ENCODE data around the gene GHR.

The GHR gene

GRCh38 chr5:42467572-42467971 is 44.3 kb downstream of the GHR start:
- no peak for DNase-seq

- no peak for DNase-seq
Observed at GRCh38 chr5:42467981-42468524, 44.8 kb downstream of the GHR start.

GRCh38 chr5:42483472-42484154 is 60.4 kb downstream of the GHR start:
- no peak for DNase-seq

GRCh38 chr5:42487077-42487476 is 63.8 kb downstream of the GHR start:
- DNase-seq, result no peak

GRCh38 chr5:42487821-42488220 is 64.6 kb downstream of the GHR start:
- DNase-seq, result no peak

GRCh38 chr5:42490831-42491230 is 67.6 kb downstream of the GHR start:
- no peak for DNase-seq

GRCh38 chr5:42491699-42492098 is 68.5 kb downstream of the GHR start:
- no peak for DNase-seq

- DNase-seq, result no peak
Observed at GRCh38 chr5:42492974-42493373, 69.7 kb downstream of the GHR start.

GRCh38 chr5:42494414-42494813 is 71.2 kb downstream of the GHR start:
- no peak for DNase-seq

GRCh38 chr5:42495914-42496313 is 72.7 kb downstream of the GHR start:
- DNase-seq, result no peak

GRCh38 chr5:42496397-42497156 is 73.3 kb downstream of the GHR start:
- no peak for DNase-seq

GRCh38 chr5:42498000-42498399 is 74.8 kb downstream of the GHR start:
- DNase-seq, result no peak

- DNase-seq, result no peak
Observed at GRCh38 chr5:42499016-42499415, 75.8 kb downstream of the GHR start.

GRCh38 chr5:42500003-42500599 is 76.9 kb downstream of the GHR start:
- DNase-seq, result no peak

GRCh38 chr5:42502613-42503470 is 79.6 kb downstream of the GHR start:
- no peak for DNase-seq

- DNase-seq, result no peak
Observed at GRCh38 chr5:42506662-42507061, 83.4 kb downstream of the GHR start.

- no peak for DNase-seq
Observed at GRCh38 chr5:42507451-42508097, 84.3 kb downstream of the GHR start.

- DNase-seq, result no peak
Observed at GRCh38 chr5:42513246-42513645, 90.0 kb downstream of the GHR start.

- no peak for DNase-seq
Observed at GRCh38 chr5:42514754-42515153, 91.5 kb downstream of the GHR start.

- DNase-seq, result no peak
Observed at GRCh38 chr5:42515504-42515903, 92.3 kb downstream of the GHR start.

GRCh38 chr5:42516282-42517042 is 93.2 kb downstream of the GHR start:
- DNase-seq, result no peak

GRCh38 chr5:42517164-42517563 is 93.9 kb downstream of the GHR start:
- DNase-seq, result no peak

All from activated CD4-positive, CD25-positive, alpha-beta regulatory T cell treated with anti-CD3 and anti-CD28 coated beads, Interleukin-2, amount 50 U/mL, for 72 hours (primary cell).